Measurements from ENCODE around the gene LRRC8D. TPM values are rescaled to one million over a fixed set of nuclear protein-coding genes. Genes with fewer than 3 reads are reported as not detected.

The LRRC8D gene
- total RNA-seq, 4 donors from 2014 or later = 28.9 to 113 (median 58.8) TPM

- H3K36me3 ChIP-seq = peaks cover 0 to 20% (median 0%) of the 10 kb centered on the region in 3 donors
- TF ChIP-seq CTCF (IDR thresholded peaks at IDR 0.05) (no peak), POLR2A (IDR thresholded peaks at IDR 0.05) (no peak)
- H3K4me3 ChIP-seq = no peak overlapping the region
Observed at GRCh38 chr1:89936694-89937093, 115.9 kb downstream of the LRRC8D start.

GRCh38 chr1:89938171-89939055 lies 117.6 kb downstream of the LRRC8D start:
- H3K36me3 ChIP-seq = peaks cover 0 to 13% (median 0%) of the 10 kb centered on the region in 3 donors
- TF ChIP-seq POLR2A (IDR thresholded peaks at IDR 0.05) = no peak
- TF ChIP-seq CTCF (IDR thresholded peaks at IDR 0.05) = no peak
- no peak overlapping the region for H3K27ac ChIP-seq
- H3K9me3 ChIP-seq = no peaks in the 10 kb centered on the region
- no peaks in the 10 kb centered on the region for H3K4me1 ChIP-seq
- H3K27me3 ChIP-seq = no peaks in the 10 kb centered on the region
- H3K4me3 ChIP-seq = no peak overlapping the region
- DNase-seq = no peak

More at GRCh38 chr1:89936694-89937093, 115.9 kb downstream of the LRRC8D start:
- DNase-seq = no peak
- no peaks in the 10 kb centered on the region for H3K27me3 ChIP-seq
- H3K4me1 ChIP-seq = no peaks in the 10 kb centered on the region
- no peaks in the 10 kb centered on the region for H3K9me3 ChIP-seq
- no peak overlapping the region for H3K27ac ChIP-seq

- H3K27ac ChIP-seq = no peak overlapping the region
- H3K27me3 ChIP-seq = no peaks in the 10 kb centered on the region
- H3K4me1 ChIP-seq = no peaks in the 10 kb centered on the region
- H3K36me3 ChIP-seq = peaks cover 0 to 6% (median 0%) of the 10 kb centered on the region in 3 donors
- H3K9me3 ChIP-seq = no peaks in the 10 kb centered on the region
- no peak for TF ChIP-seq POLR2A (IDR thresholded peaks at IDR 0.05)
- TF ChIP-seq CTCF (IDR thresholded peaks at IDR 0.05) = no peak
- DNase-seq = no peak
- no peak overlapping the region for H3K4me3 ChIP-seq
Observed at GRCh38 chr1:89939059-89939570, 118.3 kb downstream of the LRRC8D start.

GRCh38 chr1:89939693-89940438 lies 119.0 kb downstream of the LRRC8D start:
- Histone ChIP-seq H3K4me1 (no peaks in the 10 kb centered on the region), H3K36me3 (no peaks in the 10 kb centered on the region), H3K27me3 (no peaks in the 10 kb centered on the region), H3K27ac (no peak overlapping the region), H3K4me3 (no peak overlapping the region), H3K9me3 (no peaks in the 10 kb centered on the region)
- TF ChIP-seq POLR2A (IDR thresholded peaks at IDR 0.05) (no peak), CTCF (IDR thresholded peaks at IDR 0.05) (no peak)
- no peak for DNase-seq

- no peak for DNase-seq
- Histone ChIP-seq H3K36me3 (no peaks in the 10 kb centered on the region), H3K27me3 (no peaks in the 10 kb centered on the region), H3K9me3 (no peaks in the 10 kb centered on the region), H3K4me1 (no peaks in the 10 kb centered on the region), H3K4me3 (no peak overlapping the region), H3K27ac (no peak overlapping the region)
- no peak for TF ChIP-seq CTCF (IDR thresholded peaks at IDR 0.05)
- TF ChIP-seq POLR2A (IDR thresholded peaks at IDR 0.05) = no peak
Observed at GRCh38 chr1:89941110-89941766, 120.4 kb downstream of the LRRC8D start.
